NAMALWA (cell line): ENCODE results near the gene SLC35F5.
A peak's percentile ranks its signal among the peaks of the same experiment; 100 is the strongest.
"Not testable (repeated sequence)": the region's sequence is repeated elsewhere in the genome, so short reads cannot be mapped to it uniquely, and the experiment has no call there.

Experiments used
- DNase-seq: peaks from one replicate; pipeline ENCODE4 v3.0.0-alpha.2; 2015; ENCODE audit warnings: low spot score

The SLC35F5 gene

GRCh38 chr2:113697516-113697915 lies 58.9 kb downstream of the SLC35F5 start:
- DNase-seq = no peak

DNA sequence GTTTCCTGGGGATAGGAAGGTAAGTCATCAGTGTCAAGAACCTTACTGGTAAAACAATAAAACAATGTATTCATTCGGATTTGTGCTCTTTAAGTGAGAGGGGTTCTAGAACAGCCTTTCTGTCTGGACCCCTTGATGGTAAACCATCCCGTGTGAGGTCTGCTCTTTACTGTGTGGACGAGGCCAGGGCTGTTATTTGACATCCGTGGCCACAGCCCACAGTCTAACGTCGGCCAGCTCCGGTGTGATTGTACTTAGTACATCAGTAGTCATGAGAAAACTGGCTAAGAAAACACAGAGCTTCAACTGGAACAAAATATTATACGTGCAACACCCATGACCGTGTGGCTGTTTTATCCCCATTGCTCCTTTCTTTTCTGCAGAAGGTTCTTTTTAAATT lies 62.0 kb downstream of the SLC35F5 start:
- no peak for DNase-seq

DNA sequence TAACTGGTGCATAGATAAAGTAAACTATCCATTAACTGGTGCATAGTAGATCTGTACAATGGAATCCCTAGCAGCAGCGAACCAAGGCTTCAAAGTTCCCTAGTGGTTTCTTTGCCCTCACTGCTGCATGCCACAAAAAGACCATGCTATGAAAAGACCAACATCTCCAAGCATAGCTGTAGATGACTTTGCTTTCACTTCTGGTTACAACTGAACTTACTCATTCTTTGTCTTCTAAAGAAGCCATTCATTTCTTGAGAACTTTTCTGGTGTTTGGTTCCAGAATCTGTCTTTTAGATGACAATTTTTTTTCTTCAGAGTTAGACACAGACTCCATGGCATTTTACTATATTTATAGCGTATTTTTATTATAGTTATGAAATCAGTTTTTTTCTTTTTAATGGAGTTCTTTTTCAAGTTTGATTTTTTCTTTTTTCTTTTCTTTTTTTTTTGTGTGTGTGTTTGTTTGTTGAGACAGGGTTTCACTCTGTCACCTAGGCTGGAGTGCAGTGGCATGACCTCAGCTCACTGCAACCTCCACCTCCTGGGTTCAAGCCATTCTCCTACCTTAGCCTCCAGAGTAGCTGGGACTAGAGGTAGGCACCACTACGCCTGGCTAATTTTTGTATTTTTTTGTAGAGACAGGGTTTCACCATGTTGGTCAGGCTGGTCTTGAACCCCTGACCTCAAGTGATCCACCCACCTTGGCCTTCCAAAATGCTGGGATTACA lies 63.6 kb downstream of the SLC35F5 start:
- DNase-seq = peak; percentile 29

DNA sequence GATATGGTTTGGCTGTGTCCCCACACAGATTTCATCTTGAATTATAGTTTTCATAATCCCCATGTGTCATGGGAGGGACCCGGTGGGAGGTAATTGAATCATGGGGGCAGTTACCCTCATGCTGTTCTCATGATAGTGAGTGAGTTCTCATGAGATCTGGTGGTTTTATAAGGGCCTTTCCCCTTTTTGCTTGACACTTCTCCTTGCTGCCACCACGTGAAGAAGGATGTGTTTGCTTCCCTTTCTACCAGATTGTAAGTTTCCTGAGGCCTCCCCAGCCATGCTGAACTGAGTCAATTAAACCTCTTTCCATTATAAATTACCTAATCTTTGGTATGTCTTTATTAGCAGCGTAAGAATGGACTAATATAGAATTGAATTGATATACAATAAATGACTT lies 65.6 kb downstream of the SLC35F5 start:
- DNase-seq = not testable (repeated sequence)

DNA sequence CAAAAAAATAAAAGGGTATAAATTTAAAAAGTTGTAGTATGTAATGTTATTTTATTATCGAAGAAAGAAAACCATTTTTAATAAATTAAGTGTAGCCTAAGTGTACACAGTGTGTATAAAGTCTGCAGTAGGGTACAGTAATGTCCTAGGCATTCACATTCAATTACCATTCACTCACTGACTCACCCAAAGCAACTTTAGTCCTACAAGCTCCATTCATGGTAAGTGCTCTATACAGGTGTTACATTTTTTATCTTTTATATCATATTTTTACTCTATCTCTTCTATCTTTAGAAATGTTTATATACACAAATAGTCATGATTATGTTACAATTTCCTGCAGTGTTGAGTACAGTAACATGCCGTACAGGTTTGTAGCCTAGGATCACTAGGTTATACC lies 69.9 kb downstream of the SLC35F5 start:
- DNase-seq = no peak

DNA sequence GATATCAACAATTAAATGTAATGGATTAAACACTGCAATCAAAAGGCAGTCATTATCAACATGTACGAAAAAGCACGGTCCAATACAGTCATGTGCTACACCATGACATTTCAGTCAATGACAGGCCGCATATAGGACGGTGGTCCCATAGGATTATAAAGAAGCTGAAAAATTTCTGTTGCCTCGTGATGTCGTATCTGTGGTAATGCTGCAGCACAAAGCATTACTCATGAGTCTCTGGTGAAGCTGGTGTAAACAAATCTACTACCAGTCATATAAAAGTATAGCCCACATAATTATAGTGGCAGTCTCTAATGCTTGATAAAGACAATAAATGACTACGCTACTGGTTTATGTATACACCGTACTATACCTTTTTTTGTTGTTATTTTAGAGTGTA lies 71.0 kb downstream of the SLC35F5 start:
- no peak for DNase-seq

DNA sequence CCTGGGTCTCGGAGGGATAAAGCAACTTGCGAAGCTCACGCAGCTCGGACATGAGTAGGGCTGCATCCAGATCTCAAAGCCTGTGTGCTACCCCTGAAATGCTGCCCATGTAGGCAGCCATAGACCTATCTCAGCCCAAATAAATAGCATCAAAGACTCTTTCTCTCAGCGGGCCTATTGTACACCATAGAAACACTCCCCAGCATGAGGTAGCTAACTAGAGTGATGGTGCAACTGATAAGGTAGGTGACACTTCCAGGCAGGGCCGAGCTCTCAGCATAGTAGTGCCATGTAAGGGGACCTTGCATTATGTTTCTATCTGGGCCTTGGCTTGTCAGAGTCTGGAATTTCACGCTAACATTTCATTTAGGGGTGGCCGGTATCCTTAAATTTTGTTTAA lies 77.0 kb downstream of the SLC35F5 start:
- no peak for DNase-seq

DNA sequence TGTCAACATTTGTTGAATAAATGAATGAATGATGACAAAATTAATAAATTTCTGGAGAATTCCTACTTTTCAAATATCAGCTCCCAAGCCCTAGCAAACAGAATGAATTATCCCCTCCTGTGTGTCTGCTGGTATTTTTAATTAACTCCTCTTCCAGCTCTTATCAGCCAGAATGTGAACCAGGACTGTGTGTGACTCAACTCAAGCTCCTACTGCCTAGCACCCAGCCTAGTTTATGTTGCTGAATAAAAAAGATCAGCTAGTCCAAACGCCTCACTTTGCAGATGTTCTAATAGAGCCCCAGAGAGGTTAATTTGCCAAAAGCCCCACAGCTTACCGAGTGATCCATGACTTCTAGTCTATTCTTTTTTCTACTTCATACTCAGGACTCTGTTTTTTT lies 79.1 kb downstream of the SLC35F5 start:
- DNase-seq = no peak

DNA sequence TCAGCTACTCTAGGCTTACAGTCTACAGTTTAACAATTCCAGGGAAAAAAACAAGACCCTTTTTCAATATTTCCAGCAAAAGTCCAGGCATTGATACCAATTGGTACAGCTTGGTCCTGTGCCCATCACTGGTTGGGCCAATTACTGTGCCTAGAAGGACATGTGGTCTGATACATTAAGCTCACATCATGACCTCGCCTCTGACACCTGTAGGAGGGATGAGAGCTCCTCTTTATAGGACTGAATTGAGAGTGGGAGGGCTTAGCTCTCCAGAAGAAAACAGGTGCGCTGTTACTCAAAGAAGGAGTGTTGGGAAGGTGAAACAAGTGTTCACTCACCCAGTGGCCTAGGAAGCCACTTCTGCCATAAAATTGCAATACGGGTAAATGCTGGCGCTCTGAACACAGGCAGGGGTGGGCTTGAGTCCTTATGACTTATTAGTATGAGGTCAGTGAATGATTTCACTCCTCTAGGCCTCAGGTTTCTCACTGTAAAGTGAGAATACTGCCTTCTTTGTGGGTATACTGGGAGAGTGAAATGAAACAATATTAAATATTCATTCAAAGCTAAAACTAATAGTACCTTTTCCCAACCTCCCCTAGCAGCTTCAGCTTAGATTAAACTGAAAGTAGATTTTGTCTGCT lies 79.7 kb downstream of the SLC35F5 start:
- no peak for DNase-seq

DNA sequence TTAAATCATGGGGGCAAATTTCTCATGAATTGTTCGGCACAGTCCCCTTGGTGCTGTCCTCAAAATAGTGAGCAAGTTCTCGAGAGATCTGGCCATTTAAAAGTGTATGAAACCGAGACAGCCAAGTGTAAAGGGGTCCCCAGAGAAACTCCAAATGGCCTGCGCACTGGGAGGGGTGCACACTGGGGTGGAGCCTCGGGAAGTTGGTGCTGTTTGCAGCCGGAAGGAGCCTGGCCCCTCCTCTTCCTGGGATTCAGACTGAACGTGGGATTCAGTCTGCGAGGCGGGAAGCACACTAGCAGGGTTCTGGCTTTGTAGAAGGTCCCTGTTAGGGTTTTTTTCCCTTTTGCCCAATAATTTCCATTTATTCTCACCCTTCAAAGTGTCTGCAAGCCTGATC lies 80.6 kb downstream of the SLC35F5 start:
- DNase-seq = no peak

GRCh38 chr2:113672326-113672932 lies 84.0 kb downstream of the SLC35F5 start:
- no peak for DNase-seq

- not testable (repeated sequence) for DNase-seq
These were observed 87.4 kb downstream of the SLC35F5 start for GRCh38 chr2:113669013-113669412.

GRCh38 chr2:113664761-113665533 lies 91.5 kb downstream of the SLC35F5 start:
- not testable (repeated sequence) for DNase-seq

DNA sequence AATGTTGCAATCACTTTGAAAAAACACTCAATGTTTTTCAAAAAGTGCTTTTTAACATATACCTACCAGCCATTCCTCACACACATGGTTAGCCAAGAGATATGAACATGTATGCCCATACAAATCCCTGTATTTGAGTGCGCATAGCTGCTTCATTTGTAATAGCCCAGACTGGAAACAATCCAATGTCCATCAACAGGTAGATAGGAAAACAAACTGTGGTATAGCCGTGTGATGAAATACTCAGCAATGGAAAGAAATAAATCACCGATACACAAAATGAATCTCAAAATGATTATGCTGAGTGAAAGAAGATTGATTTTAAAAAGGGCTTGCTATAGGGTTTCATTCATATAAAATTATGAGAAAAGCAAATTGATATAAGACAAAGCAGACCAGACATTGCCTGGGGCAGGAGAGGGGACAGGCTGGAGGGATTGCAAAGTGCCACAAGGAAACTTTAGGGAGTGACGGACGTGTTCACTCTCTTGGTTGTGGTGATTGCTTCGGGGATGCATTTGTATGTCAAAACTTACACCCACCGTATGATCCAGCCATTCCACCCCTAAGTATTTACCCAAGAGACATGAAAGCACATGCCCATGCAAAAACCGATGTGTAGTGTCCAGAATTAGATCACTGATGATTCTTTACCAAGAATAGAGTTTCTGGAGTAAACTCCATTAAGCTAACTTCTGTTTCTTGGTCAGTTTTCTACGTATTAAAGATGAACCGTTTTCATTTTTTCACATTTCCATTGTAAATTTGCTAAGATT lies 93.0 kb downstream of the SLC35F5 start:
- not testable (repeated sequence) for DNase-seq
